NCI-H345 (cell line): Measurements from ENCODE around the gene SEC14L2.

ENCODE experiments used
- DNase-seq: peaks from one replicate; lab custom pipeline; 2025; lab: John Stamatoyannopoulos, UW

Gene SEC14L2

DNA sequence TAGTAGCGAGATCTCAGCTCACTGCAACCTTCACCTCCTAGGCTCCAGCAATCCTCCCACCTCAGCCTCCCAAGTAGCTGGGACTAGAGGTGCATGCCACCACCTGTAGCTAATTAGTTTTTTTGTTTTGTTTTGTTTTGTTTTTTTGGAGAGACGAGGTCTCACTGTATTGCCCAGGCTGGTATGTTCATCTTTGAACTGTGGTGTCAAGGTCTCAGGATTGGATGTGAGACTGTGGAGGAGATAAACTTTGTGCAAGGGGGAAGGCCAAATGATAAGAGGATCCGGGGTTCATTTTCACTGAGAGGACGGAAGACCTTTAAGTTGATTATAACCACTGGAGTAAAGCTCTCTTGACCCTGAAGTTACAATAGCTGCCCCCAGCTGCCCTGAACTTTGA, 8.9 kb downstream of the SEC14L2 start:
- DNase-seq = no peak

DNA sequence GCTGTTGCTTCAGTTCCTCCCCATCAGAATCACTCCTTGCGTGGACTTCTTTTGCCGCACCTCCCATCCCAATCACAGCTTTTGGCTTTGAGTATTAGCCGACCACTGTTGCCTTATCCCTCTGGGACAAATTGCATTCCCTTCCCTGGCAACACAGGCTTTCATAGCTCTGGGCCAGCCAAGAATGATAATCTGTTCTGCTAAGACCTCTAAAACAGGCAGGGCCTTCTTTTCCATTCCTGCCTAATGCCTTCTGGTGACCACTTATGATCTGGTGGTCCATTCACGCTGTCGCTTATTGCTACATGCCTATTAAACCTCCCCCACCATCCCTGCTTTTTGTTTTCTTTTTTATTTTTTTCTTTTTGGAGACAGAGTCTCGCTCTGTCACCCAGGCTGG, 9.6 kb downstream of the SEC14L2 start:
- no peak for DNase-seq

DNA sequence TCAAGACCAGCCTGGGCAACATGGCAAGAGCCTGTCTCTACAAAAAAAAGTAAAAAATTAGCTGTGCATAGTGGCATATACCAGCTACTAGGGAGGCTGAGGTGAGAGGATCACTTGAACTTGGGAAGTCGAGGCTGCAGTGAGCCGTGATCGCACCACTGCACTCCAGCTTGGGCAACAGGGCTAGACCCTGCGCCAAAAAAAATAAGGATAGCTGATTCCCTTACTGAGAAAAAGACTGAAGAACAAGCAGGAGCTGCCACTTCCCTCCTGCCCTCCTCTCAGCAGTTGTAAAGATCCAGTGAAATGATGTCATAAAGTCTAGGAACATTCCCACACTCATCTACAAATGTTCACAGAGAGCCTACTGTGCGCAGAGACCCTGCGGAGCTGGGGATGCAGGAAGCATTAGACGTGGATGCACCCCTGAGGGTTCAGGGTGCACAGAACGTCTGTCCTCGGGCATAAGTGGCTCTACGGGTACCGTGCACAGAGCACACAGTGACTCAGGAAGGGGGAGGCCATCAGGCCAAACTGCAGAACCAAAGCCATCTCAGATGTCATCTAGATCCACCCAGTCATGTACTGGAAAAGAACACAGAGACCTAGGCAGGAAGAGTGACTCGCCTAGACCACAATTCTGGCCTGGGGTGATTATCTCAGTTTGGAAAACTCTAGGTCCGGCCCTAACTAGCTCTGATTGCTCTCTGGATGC, 11.7 kb downstream of the SEC14L2 start:
- DNase-seq = no peak

DNA sequence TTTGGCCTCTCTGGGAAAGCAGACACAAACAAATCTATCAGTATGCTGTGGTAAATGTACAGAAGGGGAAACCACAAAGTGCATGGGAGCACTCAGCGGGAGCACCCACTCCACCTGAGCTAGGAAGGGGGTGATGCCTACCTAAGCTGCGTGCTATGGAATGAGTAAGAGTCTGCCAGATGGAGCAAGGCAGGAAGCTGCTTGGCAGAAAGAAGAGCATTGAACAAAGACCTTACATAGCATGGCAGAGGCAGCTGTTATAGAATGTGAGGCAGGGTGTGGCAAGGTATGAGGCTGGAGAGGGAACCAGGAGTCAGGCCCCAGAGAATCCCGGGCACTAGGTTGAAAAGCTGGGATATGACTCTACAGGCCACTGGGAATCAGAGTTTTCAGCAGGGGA, 15.0 kb downstream of the SEC14L2 start:
- no peak for DNase-seq

DNA sequence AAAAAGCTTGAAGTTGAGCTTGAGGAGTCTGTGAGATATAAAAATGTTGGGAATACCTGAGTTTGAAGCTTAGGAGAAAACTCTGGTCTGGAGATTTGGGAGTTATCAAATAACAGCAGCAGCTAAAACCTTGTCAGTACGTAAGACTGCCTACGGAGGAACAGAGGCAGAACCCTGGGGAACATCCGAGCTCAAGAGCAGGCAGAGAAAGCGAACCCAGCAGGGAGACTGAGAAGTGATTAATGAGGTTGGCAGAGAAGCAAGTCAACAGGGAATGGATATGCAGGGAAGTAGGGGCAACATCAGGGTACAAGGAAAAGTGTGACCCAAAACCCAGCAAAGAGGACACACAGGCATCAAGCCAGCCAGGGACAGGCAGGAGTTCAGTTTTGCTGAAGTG, 16.2 kb downstream of the SEC14L2 start:
- no peak for DNase-seq

DNA sequence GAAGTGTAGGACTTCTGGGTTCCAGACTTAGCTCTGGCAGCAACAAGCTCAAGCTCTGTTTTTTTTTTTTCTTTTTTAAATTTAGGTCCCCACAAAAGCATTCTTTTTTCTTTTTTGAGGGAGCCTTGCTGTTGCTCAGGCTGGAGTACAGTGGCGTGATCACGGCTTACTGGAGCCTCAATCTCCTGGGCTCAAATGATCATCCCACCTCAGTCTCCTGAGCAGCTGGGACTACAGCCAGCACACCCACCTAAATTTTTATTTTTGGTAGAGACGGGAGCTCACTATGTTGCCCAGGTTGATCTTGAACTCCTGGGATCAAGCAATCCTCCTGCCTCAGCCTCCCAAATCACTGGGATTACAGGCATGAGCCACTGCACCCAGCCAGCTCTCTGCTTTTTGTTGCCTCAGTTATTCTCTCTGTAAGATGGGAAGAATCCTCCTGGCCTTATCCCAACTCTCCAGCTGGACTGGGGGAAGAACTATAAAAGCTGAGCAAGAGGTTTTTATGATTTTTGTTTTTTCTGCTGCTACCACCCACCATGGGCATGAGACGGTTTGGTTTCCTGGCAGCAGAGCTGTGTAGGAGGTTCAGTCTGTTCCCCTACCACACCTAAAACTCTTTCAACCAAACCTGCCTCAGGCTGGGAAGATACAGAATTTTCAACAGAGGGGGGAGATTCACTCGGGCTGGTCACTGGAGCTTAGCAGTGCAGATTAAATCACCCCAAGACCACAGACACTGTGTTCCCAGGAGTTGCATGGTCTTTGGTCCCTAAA, 17.1 kb downstream of the SEC14L2 start:
- DNase-seq = no peak

DNA sequence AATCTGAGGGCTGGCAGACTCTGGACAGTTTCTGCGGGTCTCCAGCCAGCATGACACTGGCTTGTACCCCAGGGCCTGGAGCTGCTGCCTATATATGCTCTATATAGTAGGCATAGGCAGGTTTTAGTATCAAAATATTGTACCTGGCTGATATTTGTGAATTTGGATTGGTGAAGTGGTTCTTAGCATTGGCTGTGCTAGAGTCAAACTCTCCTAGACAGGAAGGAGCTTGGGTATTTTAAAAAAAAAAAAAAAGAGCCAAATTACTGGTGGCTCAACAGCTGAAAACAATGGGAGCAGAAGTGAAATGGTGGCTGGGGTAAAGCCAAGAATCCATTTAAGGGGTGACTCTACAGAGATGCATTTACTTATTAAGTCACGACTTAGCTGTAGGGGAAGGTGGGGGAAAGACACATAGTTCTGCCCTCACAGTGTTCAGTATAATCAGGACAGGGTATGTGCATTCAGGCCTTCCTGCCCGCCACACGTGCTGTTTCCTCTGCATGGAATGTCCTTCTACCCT, 17.8 kb downstream of the SEC14L2 start:
- DNase-seq = no peak

DNA sequence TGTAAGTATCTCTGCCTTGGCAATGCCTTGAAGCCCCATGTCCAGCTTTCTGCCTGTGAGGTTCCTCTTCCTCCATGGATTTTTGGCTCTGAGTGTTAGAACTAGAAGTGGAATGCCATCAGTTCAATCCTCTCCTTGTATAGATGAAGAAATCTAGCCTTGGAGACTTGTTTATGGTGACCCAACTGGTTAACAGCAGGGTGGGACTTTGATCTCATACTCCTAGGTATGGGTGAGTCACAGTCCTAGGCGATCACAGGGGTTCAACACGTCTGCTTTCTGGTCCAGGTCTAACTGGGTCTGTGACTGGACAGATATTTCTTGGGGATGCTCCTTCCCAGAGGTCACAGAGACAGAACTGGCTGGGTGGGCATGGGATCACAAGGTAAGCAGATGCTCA, 19.6 kb downstream of the SEC14L2 start:
- no peak for DNase-seq

DNA sequence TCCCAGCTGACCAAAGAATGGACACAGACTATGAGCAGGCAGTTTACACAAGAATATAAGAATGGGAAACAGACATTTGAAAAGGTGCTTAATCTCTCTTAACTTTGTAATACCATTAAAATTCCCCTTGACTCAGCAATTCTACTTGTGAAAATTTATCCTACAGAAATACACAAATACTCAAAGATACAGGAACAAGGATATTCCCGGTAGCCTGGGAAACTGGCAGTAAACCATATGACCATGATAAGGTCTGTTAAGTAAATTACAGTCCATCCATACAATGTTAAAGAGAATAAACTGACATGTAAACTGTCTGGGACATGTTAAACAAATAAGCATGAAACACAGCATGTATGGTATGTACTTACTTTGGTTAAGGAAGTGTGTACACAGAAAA, 20.0 kb downstream of the SEC14L2 start:
- DNase-seq = no peak

DNA sequence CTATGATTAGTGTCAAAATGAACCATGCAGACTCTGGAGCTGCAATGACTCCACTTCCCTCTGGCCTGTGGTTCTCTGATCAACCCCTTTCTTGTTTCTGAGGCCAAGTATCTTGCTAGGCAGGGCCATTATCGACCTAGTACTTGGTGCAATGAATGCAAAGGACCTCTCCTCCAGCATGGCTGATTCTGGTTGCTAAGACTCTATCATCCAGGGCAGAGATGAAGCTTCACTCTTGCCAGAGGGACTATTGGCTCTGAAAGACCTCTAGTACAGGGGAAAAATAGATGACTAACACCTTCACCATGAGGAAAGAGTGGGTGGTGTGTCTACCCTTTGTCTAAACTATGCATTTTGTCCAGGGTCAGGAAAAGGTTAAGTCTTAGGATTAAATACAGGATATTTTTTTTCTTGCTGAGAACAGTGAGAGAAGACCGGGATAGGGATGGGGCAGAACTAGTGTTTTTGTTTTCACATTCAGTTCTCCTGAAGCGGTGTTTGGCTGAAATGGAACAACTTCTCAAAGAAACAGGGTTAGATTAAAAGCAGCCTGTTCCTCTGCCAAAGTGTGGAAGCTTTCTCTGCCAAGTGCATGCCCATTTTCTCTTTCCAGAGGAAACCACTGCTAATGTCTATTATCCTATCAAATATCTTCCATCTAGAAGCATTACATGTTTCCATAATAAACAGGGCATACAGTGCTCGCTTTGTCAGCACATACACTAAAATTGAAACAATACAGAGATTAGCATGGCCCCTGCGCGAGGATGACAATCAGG, 23.7 kb downstream of the SEC14L2 start:
- DNase-seq = no peak

DNA sequence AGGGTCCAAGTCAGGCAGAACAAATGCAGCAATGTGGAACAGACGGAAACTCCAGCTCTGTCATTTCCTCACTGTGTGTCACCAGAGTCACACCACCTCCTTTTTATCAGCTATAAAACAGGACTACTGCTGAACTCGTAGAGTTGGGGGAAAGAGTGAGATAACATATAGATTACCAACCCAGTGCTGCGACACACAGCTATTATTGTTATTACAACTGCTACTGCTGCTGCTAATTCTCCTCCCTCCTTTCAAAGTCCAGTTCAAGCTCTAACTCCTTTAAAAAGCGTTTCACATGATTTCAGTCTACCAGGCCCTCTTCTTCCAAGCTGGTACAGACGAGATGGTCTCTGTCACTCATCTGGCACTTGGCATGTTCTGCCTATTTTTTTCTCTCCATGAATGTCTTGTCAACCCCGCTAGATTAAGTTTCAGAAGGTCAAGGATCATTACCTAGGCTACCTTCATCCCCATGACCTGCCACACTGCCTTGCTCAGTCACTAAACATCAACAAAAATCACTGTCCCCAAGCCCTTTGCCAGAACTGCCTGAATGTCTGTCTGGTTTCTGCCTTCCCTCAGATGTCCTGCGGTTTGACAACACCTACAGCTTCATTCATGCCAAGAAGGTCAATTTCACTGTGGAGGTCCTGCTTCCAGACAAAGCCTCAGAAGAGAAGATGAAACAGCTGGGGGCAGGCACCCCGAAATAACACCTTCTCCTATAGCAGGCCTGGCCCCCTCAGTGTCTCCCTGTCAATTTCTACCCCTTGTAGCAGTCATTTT, 25.1 kb downstream of the SEC14L2 start:
- no peak for DNase-seq

DNA sequence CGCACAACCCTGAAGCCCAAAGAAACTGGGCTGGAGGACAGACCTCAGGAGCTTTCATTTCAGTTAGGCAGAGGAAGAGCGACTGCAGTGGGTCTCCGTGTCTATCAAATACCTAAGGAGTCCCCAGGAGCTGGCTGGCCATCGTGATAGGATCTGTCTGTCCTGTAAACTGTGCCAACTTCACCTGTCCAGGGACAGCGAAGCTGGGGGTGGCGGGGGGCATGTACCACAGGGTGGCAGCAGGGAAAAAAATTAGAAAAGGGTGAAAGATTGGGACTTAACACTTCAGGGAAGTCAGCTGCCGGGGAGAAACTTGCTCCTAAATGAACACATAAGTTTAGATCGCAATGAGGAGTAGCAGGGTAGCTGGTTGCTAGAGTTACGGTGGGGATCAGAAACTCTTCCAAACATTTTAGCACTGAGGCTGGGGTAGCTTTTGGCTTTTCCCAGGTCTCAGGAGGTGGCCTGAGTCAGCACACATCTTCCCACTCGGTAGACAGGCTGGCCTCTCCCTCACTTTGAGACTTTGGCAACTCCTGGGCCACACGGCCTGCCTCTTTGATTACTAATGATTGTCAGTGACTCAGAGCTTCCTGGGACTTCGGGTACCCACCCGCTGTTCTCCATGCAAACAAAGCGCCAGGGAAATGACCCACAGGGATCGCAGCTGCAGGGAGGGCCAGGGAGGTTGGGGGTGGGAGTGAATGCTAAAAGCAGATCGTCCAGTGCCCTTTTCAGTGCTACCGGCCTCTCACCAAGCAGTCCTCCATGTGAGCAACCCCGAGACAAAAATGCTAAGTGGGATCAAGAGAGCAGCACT, 25.9 kb downstream of the SEC14L2 start:
- peak; percentile 31 for DNase-seq

DNA sequence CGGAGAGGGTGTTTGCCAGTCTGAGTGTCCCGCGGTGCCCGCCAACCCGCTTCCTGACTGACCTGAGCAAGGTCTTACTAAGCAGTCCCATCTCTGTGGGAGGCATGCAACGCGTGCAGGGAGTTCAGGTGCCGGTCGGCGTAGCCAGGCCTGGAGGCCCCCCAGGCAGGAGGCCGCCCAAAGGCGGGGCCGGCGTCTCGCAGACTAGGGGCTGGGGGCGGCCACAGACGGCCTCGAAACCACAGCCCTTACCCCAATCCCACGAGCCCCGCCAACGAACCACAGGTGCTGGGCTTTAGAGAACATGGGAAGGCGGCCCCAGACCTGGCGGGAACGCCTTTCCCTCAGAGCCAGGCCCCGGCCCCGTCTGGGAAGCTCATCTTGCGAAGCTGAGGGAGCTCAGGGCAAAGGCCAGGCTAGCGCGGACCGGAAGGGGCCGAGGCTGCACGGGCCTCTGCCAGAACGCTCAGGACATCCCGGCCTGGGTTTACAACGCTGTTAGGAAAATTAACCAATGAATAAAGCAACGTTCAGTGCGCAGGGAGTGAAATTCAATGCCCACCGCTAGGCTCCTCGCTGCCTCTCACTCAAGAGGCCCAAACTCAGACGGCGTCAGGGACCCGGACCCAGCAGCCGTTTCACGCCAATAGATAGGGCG, 26.6 kb downstream of the SEC14L2 start:
- DNase-seq = peak; percentile 40

DNA sequence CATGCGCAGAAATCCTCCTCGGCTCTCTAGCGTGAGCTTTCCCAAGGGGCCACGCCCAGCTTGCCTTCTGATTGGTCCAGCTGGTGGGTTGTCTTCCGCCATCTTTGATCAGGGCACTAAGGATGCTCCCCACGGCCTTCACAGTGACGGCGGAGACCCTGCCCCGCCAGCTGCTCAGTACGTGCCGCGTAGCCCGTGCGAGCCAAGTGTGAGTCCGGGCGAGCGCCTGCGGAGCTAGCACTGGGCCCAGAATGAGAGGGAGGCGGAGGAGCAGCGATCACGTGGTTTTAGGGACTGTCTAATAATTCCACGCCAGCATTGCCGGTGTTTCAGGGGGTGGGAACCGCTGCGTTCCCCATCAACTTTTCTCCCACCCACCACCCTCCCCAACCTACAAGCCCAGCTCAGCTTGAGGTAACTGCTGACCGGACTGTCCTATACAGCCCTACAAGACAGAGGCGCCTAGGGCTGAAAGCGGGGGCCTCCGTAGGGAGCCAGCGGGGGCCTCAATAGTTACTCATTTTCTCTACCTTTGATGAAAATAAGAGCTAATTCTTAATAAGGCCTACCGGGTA, 27.2 kb downstream of the SEC14L2 start:
- DNase-seq = peak; percentile 99

DNA sequence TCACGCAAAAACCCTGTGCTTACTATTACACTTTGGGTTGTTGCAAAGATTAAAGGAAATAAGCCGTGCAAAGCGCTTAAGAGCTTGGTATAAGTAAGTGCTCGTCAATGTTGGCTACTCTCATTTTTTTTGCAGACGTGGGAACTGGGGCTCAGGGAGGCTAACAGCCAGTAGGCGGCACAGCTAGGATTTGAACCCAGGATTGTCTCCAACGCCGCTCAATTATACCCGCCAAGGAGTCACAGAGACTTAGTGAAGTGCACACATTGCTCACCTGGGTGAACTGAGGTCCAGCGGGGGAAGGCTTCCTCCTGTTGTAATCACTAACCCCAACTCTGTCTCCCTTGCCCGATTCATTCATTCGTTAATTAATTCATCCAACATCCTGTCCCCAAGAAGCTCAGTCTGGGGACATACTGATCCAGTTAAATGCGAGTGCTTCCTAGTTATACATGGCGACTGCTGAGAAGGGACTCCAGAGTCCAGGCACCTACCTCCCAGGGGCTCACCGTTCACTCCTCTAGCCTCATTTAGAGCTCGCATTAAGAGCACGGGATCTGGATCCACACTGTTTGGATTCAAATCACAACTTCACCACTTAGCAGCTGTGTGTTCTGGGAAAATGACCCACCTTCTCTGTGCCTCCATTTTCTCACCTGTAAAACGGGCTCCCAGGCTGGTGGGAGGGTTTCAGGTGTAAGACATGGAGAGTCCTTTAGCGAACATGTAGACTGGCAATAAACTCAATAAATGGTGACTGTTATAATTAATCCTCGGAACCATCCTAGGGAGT, 27.9 kb downstream of the SEC14L2 start:
- no peak for DNase-seq

DNA sequence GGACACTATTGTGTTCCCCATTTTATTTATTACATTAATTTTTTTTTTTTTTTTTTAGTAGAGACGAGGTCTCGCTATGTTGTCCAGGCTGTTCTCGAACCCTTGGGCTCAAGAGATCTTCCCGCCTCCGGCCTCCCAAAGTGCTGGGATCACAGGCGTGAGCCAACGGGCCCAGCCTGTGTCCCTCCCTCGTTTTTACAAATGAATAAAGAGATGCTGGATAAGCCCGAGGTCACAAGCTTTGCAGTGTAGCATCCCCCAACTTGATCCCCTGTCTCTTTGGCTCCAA, 28.5 kb downstream of the SEC14L2 start:
- DNase-seq = no peak

DNA sequence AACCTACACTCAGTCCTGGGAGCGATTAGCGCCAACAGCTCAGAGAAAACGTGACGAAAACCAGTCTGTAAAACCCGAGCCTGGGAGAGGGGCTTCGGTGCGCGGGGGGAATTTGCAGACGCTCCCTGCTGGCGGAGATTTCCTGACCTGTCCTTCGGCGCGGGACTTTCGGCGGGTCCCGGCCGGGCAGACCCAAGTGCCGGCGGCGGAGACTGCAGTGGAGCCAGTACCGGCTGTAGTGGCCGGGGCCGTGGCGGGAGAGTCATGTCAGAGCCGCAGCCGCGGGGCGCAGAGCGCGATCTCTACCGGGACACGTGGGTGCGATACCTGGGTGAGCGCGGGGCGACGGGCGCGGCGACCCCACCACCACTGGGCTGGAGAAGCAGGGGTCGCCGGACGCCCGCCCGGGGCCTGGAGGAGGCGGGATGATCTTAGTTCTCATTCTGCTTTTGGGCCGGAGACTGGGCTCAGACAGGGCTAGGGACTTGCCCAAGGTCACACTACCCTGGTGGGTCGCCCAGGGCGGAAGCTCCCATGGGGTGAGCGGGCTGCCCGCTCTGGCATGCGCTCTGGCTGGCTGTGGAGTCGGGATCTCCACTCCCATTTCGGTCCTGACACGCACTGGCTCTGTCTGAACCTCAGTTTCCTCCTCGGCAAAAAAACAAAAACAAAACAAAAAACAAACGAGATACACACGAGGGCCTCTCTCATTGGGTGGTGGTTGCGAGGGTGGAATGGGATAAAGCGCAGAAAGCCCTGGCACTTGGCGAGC, 29.0 kb downstream of the SEC14L2 start, which contains the start of gene MTFP1:
MTFP1 (plus strand) TSS at position 153 of the 772 bp plus-strand sequence; CDS start at position 265, 112 bp downstream.
- DNase-seq = peak; percentile 46
